Hepatocyte (in vitro differentiated cells): Measurements from ENCODE around the gene OCEL1. TPM values are rescaled to one million over a fixed set of nuclear protein-coding genes. Genes with fewer than 3 reads are reported as not detected.
"Not testable (repeated sequence)": the region's sequence is repeated elsewhere in the genome, so short reads cannot be mapped to it uniquely, and the experiment has no call there.

ENCODE experiments used
- DNase-seq: peaks from one replicate; pipeline ENCODE4 v3.0.0-alpha.2; 2016; ENCODE audit warnings: low spot score
- H2AFZ ChIP-seq: fragments of 200-600 bp; sonication (generic); 2 replicates; pipeline ENCODE4 v1.6.0; 2016; ENCODE audit warnings: antibody characterized with exemption, mild to moderate bottlenecking
- H3K27ac ChIP-seq: fragments of 200-600 bp; sonication (generic); 2 replicates; pipeline ENCODE4 v1.5.1; 2016; ENCODE audit warnings: mild to moderate bottlenecking
- H3K27me3 ChIP-seq: fragments of 200-600 bp; sonication (generic); 2 replicates; pipeline ENCODE4 v1.6.1; 2016
- H3K36me3 ChIP-seq: fragments of 200-600 bp; sonication (generic); replicated peaks from 2 replicates; pipeline ENCODE4 v1.5.1; 2016; ENCODE audit warnings: low read depth; ENCODE audit not compliant: insufficient read depth
- H3K4me1 ChIP-seq: fragments of 200-600 bp; sonication (generic); 2 replicates; pipeline ENCODE4 v1.5.1; 2016; ENCODE audit warnings: mild to moderate bottlenecking, moderate library complexity; ENCODE audit not compliant: insufficient read depth
- H3K4me2 ChIP-seq: fragments of 200-600 bp; sonication (generic); 2 replicates; pipeline ENCODE4 v1.6.0; 2016
- H3K4me3 ChIP-seq: fragments of 200-600 bp; sonication (generic); 2 replicates; pipeline ENCODE4 v1.5.1; 2016; ENCODE audit warnings: mild to moderate bottlenecking
- H3K79me2 ChIP-seq: fragments of 200-600 bp; sonication (generic); 2 replicates; pipeline ENCODE4 v1.6.0; 2017; ENCODE audit warnings: mild to moderate bottlenecking
- H3K9me2 ChIP-seq: fragments of 200-600 bp; sonication (generic); replicated peaks from 2 replicates; pipeline ENCODE4 v1.6.0; 2017; ENCODE audit warnings: mild to moderate bottlenecking; ENCODE audit not compliant: insufficient read depth
- H3K9me3 ChIP-seq: fragments of 200-600 bp; sonication (generic); 2 replicates; pipeline ENCODE4 v1.5.1; 2016; ENCODE audit warnings: low read depth, mild to moderate bottlenecking
- H4K20me1 ChIP-seq: fragments of 200-600 bp; sonication (generic); 2 replicates; pipeline ENCODE4 v1.6.0; 2016; ENCODE audit warnings: mild to moderate bottlenecking; ENCODE audit not compliant: insufficient read depth, poor library complexity, severe bottlenecking
- CTCF ChIP-seq: fragments of 200-600 bp; sonication (generic); IDR thresholded peaks from 2 replicates; pipeline ENCODE4 v1.5.1; 2016; ENCODE audit warnings: antibody characterized with exemption, mild to moderate bottlenecking; ENCODE audit not compliant: poor library complexity
- EZH2 ChIP-seq: fragments of 200-600 bp; sonication (generic); IDR thresholded peaks from 2 replicates; pipeline ENCODE4 v1.6.1; 2016; ENCODE audit warnings: antibody characterized with exemption, mild to moderate bottlenecking, borderline replicate concordance
- EZH2phosphoT487 ChIP-seq: fragments of 200-600 bp; sonication (generic); IDR thresholded peaks from one replicate; pipeline ENCODE4 v1.6.1; 2018; ENCODE audit warnings: antibody characterized with exemption, mild to moderate bottlenecking, low read depth, moderate library complexity; ENCODE audit not compliant: unreplicated experiment, severe bottlenecking
- WGBS: methylation state at CpG from one replicate; pipeline ENCODE4 v1.1.6; 2016; ENCODE audit warnings: low lambda C conversion rate; ENCODE audit errors: missing lambda C conversion rate; 5-methylcytosine and 5-hydroxymethylcytosine counted together
- polyA plus RNA-seq: library from polyadenylated mRNA; unstranded; fragments of >200 nt; fragmentation: Nextera tagmentation; extraction: Ambion mirVana; gene quantifications from 2 replicates; pipeline ENCODE4 v1.2.1, GENCODE V29; 2016
- total RNA-seq: library from RNA; depleted of rRNA; stranded (reverse); fragments of >200 nt; gene quantifications from 2 replicates; pipeline ENCODE4 v1.2.3, GENCODE V29; 2014

The OCEL1 gene
- total and polyA plus RNA-seq, 2 experiments from 2014 or later = 9.5 to 47.7 TPM

GRCh38 chr19:17185590-17185989 is 40.4 kb upstream of the OCEL1 start:
- Histone ChIP-seq H2AFZ (no peak overlapping the region), H3K79me2 (no peaks in the 10 kb centered on the region), H3K27me3 (no peaks in the 10 kb centered on the region), H3K9me3 (no peaks in the 10 kb centered on the region), H3K4me3 (no peak overlapping the region), H3K9me2 (no peaks in the 10 kb centered on the region), H3K27ac (no peak overlapping the region), H3K4me2 (no peak overlapping the region), H4K20me1 (no peaks in the 10 kb centered on the region), H3K36me3 (no peaks in the 10 kb centered on the region), H3K4me1 (no peaks in the 10 kb centered on the region)
- TF ChIP-seq CTCF = no peak
- no peak for TF ChIP-seq EZH2phosphoT487
- TF ChIP-seq EZH2 = no peak
- WGBS = 92% methylated on average over 8 of the region's 8 CpGs
- DNase-seq = no peak

GRCh38 chr19:17191736-17192135 is 34.3 kb upstream of the OCEL1 start:
- H3K27ac ChIP-seq, H3K4me1 ChIP-seq, DNase-seq, H2AFZ ChIP-seq, H3K27me3 ChIP-seq, H4K20me1 ChIP-seq, H3K79me2 ChIP-seq, H3K4me3 ChIP-seq, H3K4me2 ChIP-seq, H3K9me3 ChIP-seq, H3K36me3 ChIP-seq, H3K9me2 ChIP-seq: not testable (repeated sequence)
- WGBS = 97% methylated on average over 6 of the region's 6 CpGs

GRCh38 chr19:17192751-17193150 is 33.3 kb upstream of the OCEL1 start:
- 99% methylated on average over 26 of the region's 26 CpGs for WGBS
- Histone ChIP-seq H3K4me3 (no peak overlapping the region), H3K36me3 (no peaks in the 10 kb centered on the region), H3K4me1 (no peaks in the 10 kb centered on the region), H3K9me3 (no peaks in the 10 kb centered on the region), H3K79me2 (no peaks in the 10 kb centered on the region), H2AFZ (no peak overlapping the region), H3K27me3 (no peaks in the 10 kb centered on the region), H3K27ac (no peak overlapping the region), H4K20me1 (no peaks in the 10 kb centered on the region), H3K9me2 (no peaks in the 10 kb centered on the region), H3K4me2 (no peak overlapping the region)
- DNase-seq = no peak
- TF ChIP-seq EZH2 = no peak
- TF ChIP-seq EZH2phosphoT487 = no peak
- no peak for TF ChIP-seq CTCF

GRCh38 chr19:17194608-17195007 is 31.4 kb upstream of the OCEL1 start:
- Histone ChIP-seq H3K9me3 (no peaks in the 10 kb centered on the region), H3K4me1 (no peaks in the 10 kb centered on the region), H3K27me3 (no peaks in the 10 kb centered on the region), H3K79me2 (no peaks in the 10 kb centered on the region), H3K27ac (no peak overlapping the region), H4K20me1 (no peaks in the 10 kb centered on the region), H3K4me2 (no peak overlapping the region), H3K9me2 (no peaks in the 10 kb centered on the region), H2AFZ (no peak overlapping the region), H3K36me3 (no peaks in the 10 kb centered on the region), H3K4me3 (no peak overlapping the region)
- TF ChIP-seq EZH2phosphoT487 = no peak
- TF ChIP-seq EZH2 = no peak
- no peak for TF ChIP-seq CTCF
- no peak for DNase-seq
- 96% methylated on average over 13 of the region's 16 CpGs for WGBS
